ENCODE data around the gene PLD3.

- TF ChIP-seq CTCF (IDR thresholded peaks at IDR 0.05) (no peak), POLR2A (IDR thresholded peaks at IDR 0.05) (no peak)
Measured at GRCh38 chr19:40335101-40335500, 13.4 kb upstream of the PLD3 start.

Data from uterus (tissue), 2 donors.